HEK293 (cell line): Measurements from ENCODE around the gene INCA1.

Source experiments
- HOXD13 ChIP-seq: sonication (generic); formaldehyde crosslinking; IDR thresholded peaks from 2 replicates; pipeline ENCODE4 v1.8.0; 2022; ENCODE audit warnings: missing genetic modification reagents, borderline replicate concordance
- MYNN ChIP-seq: fragments of 450-650 bp; formaldehyde crosslinking; IDR thresholded peaks from 2 replicates; pipeline ENCODE4 v1.5.1; 2016; ENCODE audit warnings: missing biosample characterization, missing genetic modification characterization, borderline replicate concordance
- TCF7L2 ChIP-seq: IDR thresholded peaks from 2 replicates; pipeline ENCODE4 v1.6.1; 2011; ENCODE audit warnings: low read depth, mild to moderate bottlenecking, inconsistent platforms, low read length, moderate library complexity, borderline replicate concordance
- ZBTB21 ChIP-seq: fragments of 450-650 bp; formaldehyde crosslinking; IDR thresholded peaks from 2 replicates; pipeline ENCODE4 v1.5.1; 2017; ENCODE audit warnings: missing biosample characterization, missing genetic modification characterization
- ZBTB7A ChIP-seq: fragments of 450-650 bp; formaldehyde crosslinking; IDR thresholded peaks from 2 replicates; pipeline ENCODE4 v1.5.1; 2016; ENCODE audit warnings: low read depth, missing biosample characterization, missing genetic modification characterization
- TF ChIP-seq, protein P1 (sequence below): fragments of 450-650 bp; formaldehyde crosslinking; IDR thresholded peaks from 2 replicates; pipeline ENCODE4 v1.5.1; 2016; ENCODE audit warnings: missing biosample characterization, missing genetic modification characterization

DNA sequence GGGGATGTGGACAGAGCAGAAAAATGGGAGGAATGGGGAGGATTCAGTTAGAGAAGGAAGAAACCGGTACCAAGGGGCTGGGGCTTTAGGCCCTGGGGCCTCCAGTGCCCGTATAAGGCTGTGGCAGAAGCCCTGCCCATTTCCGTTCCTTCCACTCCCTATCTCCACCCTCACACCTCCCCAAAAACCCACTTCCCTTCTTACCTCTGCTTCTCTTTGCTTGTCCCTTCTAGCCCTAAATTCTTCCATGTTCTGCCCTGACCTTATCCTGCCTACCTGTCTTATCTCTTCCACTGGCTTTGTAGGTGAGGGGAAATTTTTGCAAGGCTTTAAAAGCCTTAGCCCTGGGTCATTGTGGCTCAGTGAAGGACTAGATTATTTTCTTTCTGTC is 53.2 kb downstream of the INCA1 start:
- TF ChIP-seq TCF7L2 = no peak
- no peak for TF ChIP-seq ZBTB21 (tag by site-specific recombination)
- TF ChIP-seq HOXD13 (CRISPR knock-in tag) = no peak
- TF ChIP-seq, protein P1, sequence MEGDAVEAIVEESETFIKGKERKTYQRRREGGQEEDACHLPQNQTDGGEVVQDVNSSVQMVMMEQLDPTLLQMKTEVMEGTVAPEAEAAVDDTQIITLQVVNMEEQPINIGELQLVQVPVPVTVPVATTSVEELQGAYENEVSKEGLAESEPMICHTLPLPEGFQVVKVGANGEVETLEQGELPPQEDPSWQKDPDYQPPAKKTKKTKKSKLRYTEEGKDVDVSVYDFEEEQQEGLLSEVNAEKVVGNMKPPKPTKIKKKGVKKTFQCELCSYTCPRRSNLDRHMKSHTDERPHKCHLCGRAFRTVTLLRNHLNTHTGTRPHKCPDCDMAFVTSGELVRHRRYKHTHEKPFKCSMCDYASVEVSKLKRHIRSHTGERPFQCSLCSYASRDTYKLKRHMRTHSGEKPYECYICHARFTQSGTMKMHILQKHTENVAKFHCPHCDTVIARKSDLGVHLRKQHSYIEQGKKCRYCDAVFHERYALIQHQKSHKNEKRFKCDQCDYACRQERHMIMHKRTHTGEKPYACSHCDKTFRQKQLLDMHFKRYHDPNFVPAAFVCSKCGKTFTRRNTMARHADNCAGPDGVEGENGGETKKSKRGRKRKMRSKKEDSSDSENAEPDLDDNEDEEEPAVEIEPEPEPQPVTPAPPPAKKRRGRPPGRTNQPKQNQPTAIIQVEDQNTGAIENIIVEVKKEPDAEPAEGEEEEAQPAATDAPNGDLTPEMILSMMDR (tag by site-specific recombination) = no peak
- no peak for TF ChIP-seq ZBTB7A (tag by site-specific recombination)
- TF ChIP-seq MYNN = no peak
